ENCODE measurements around the gene MEGF6.

Gene MEGF6

GRCh38 chr1:3477241-3477995 is 133.9 kb downstream of the MEGF6 start:
- no peaks in the 10 kb centered on the region for H3K9me3 ChIP-seq (ENCODE audit: control insufficient read depth in 2 of 2, low read length in 2 of 2)
- peaks cover 7 to 13% of the 10 kb centered on the region in 2 donors for H3K4me1 ChIP-seq (ENCODE audit: control insufficient read depth in 2 of 2, insufficient read depth in 2 of 2, low read length in 2 of 2)
- H3K27me3 ChIP-seq (ENCODE audit: control insufficient read depth in 2 of 2, insufficient read depth in 2 of 2, low read length in 2 of 2): no peaks in the 10 kb centered on the region
- H3K36me3 ChIP-seq (ENCODE audit: control insufficient read depth in 2 of 2, insufficient read depth in 2 of 2, low read length in 2 of 2): peaks cover 14 to 23% of the 10 kb centered on the region in 2 donors
- H3K27ac ChIP-seq (ENCODE audit: low read depth in 2 of 2, low read length in 2 of 2): no peak overlapping the region
- H3K9ac ChIP-seq (ENCODE audit: low read depth in 1 of 2, low read length in 2 of 2): no peak overlapping the region
- H3K4me3 ChIP-seq (ENCODE audit: low read length in 2 of 2): no peak overlapping the region

DNA sequence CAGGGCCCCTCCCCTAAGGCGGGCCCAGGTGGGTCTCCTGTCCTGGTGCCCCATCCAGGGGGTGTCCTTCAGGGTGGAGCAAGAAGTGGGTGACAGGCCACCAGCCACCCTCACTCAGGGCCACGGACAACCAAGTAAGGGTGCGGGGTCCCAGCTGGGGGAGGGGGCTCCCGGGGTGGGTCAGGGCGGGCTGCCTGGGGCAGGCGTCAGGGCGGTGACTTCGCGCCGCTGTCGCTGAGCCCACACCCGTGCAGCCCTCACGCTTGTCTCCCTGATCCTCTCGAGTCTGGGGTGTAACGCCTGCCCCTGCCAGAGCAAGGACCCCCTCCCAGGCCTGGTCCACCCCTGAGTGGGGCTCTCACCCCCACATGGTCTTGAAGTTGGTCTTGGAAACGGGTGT is 134.6 kb downstream of the MEGF6 start:
- H3K27ac ChIP-seq (ENCODE audit: low read depth in 2 of 2, low read length in 2 of 2): no peak overlapping the region
- no peaks in the 10 kb centered on the region for H3K27me3 ChIP-seq (ENCODE audit: control insufficient read depth in 2 of 2, insufficient read depth in 2 of 2, low read length in 2 of 2)
- H3K9ac ChIP-seq (ENCODE audit: low read depth in 1 of 2, low read length in 2 of 2): no peak overlapping the region
- peaks cover 7 to 13% of the 10 kb centered on the region in 2 donors for H3K4me1 ChIP-seq (ENCODE audit: control insufficient read depth in 2 of 2, insufficient read depth in 2 of 2, low read length in 2 of 2)
- no peak overlapping the region for H3K4me3 ChIP-seq (ENCODE audit: low read length in 2 of 2)
- peaks cover 18 to 23% of the 10 kb centered on the region in 2 donors for H3K36me3 ChIP-seq (ENCODE audit: control insufficient read depth in 2 of 2, insufficient read depth in 2 of 2, low read length in 2 of 2)
- no peaks in the 10 kb centered on the region for H3K9me3 ChIP-seq (ENCODE audit: control insufficient read depth in 2 of 2, low read length in 2 of 2)

DNA sequence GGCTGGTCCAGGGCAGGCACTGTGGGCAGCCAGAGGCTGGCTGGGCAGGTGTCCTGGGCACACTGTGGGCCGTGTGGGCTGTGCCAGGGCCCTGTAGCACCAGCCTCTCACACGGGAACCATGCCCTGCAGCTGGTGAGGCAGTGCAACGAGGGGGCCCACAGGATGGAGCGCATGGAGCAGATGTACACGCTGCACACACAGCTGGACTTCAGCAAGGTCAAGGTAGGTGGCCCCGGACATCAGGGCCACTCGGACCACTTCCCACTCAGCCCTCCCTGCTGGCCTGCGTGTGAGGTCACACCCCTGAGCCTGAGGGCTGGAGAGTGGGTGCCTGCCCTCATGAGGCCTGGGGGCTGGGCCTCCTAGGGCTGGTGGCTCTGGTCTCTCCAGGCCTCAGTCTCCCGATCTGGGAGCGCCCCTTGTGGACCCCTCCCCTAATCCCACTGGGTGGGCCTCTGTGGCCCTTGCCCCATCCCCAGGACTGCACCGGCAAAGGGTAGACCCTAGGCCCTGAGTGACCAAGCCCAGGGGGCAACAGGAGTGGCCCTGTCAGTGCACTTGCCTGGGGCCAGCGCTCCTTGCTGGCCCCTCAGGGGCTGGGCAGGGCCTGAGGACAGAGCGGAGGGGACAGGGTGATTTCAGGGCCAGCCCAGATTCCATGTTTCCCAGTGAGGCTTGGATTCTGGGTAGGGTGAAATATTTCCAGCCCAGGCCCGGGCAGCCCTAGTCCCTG is 135.3 kb downstream of the MEGF6 start:
- H3K9ac ChIP-seq (ENCODE audit: low read depth in 1 of 2, low read length in 2 of 2): no peak overlapping the region
- no peak overlapping the region for H3K27ac ChIP-seq (ENCODE audit: low read depth in 2 of 2, low read length in 2 of 2)
- H3K27me3 ChIP-seq (ENCODE audit: control insufficient read depth in 2 of 2, insufficient read depth in 2 of 2, low read length in 2 of 2): no peaks in the 10 kb centered on the region

DNA sequence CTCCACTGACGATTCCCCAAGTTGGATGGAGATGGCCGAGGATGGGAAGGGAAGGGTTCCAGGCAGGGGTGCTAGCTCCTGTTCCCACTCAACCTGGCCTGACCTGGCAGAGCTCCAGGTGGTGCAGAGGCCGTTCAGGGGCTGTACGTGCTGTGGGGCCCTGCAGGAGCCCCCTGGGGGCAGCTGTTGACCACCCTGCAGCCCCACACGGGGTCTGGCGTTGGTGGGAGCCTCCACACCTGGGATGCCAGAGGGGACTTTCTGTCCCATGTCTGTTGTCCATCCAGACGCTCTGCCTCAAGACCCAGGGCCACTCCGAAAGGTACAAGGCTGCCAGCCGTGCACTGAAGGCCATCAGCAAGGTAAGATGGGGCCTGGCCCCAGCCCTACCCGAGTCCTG is 136.9 kb downstream of the MEGF6 start:
- H3K27ac ChIP-seq (ENCODE audit: low read depth in 2 of 2, low read length in 2 of 2): no peak overlapping the region

More for the DNA sequence above, 135.3 kb downstream of the MEGF6 start:
- peaks cover 7 to 13% of the 10 kb centered on the region in 2 donors for H3K4me1 ChIP-seq (ENCODE audit: control insufficient read depth in 2 of 2, insufficient read depth in 2 of 2, low read length in 2 of 2)
- H3K36me3 ChIP-seq (ENCODE audit: control insufficient read depth in 2 of 2, insufficient read depth in 2 of 2, low read length in 2 of 2): peaks cover 18 to 23% of the 10 kb centered on the region in 2 donors
- no peaks in the 10 kb centered on the region for H3K9me3 ChIP-seq (ENCODE audit: control insufficient read depth in 2 of 2, low read length in 2 of 2)
- H3K4me3 ChIP-seq (ENCODE audit: low read length in 2 of 2): no peak overlapping the region

DNA sequence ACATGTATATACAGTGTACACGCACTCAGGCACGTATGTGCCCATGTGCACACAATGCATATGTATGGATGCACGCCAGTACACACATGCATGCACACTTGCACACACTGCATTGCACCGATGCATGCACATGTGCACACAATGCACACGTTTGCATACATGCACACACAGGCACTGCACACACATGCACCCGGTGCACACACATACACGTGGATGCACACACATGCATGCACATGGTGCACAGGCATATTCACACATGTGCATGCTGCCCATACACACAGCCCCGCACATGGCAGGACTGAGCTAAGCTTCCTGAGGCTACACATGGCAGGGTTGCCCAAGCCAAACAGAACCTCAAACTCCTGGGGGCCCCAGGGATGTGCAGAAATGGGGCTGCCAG is 137.3 kb downstream of the MEGF6 start:
- H3K36me3 ChIP-seq (ENCODE audit: control insufficient read depth in 2 of 2, insufficient read depth in 2 of 2, low read length in 2 of 2): peaks cover 22 to 30% of the 10 kb centered on the region in 2 donors
- no peak overlapping the region for H3K4me3 ChIP-seq (ENCODE audit: low read length in 2 of 2)
- no peak overlapping the region for H3K27ac ChIP-seq (ENCODE audit: low read depth in 2 of 2, low read length in 2 of 2)
- no peaks in the 10 kb centered on the region for H3K27me3 ChIP-seq (ENCODE audit: control insufficient read depth in 2 of 2, insufficient read depth in 2 of 2, low read length in 2 of 2)
- no peaks in the 10 kb centered on the region for H3K9me3 ChIP-seq (ENCODE audit: control insufficient read depth in 2 of 2, low read length in 2 of 2)
- no peak overlapping the region for H3K9ac ChIP-seq (ENCODE audit: low read depth in 1 of 2, low read length in 2 of 2)
- H3K4me1 ChIP-seq (ENCODE audit: control insufficient read depth in 2 of 2, insufficient read depth in 2 of 2, low read length in 2 of 2): no peaks in the 10 kb centered on the region

More for the DNA sequence above, 136.9 kb downstream of the MEGF6 start:
- no peaks in the 10 kb centered on the region for H3K4me1 ChIP-seq (ENCODE audit: control insufficient read depth in 2 of 2, insufficient read depth in 2 of 2, low read length in 2 of 2)
- H3K36me3 ChIP-seq (ENCODE audit: control insufficient read depth in 2 of 2, insufficient read depth in 2 of 2, low read length in 2 of 2): peaks cover 22 to 26% of the 10 kb centered on the region in 2 donors
- H3K9me3 ChIP-seq (ENCODE audit: control insufficient read depth in 2 of 2, low read length in 2 of 2): no peaks in the 10 kb centered on the region
- no peak overlapping the region for H3K9ac ChIP-seq (ENCODE audit: low read depth in 1 of 2, low read length in 2 of 2)
- no peaks in the 10 kb centered on the region for H3K27me3 ChIP-seq (ENCODE audit: control insufficient read depth in 2 of 2, insufficient read depth in 2 of 2, low read length in 2 of 2)
- no peak overlapping the region for H3K4me3 ChIP-seq (ENCODE audit: low read length in 2 of 2)

DNA sequence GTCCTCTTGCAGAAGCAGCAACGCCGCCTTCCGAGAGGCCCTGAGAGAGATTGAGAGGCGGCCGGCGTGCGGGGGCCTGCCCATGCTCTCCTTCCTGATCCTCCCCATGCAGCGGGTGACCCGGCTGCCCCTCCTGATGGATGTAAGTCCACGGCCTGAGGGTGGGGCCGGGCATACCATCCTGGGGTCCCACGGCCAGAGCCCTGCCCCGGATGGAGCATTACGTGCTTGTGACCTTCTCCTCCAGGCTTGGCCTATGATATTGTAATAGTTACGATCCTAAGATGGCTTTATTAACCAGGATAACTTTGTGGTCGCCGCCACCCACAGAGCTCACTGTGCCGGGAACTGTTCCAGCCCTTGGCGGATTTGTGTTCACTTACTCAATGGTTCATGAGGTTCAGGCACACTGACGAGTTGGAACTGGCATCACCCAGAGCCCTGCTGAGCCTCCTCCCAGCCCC is 137.9 kb downstream of the MEGF6 start:
- no peaks in the 10 kb centered on the region for H3K27me3 ChIP-seq (ENCODE audit: control insufficient read depth in 2 of 2, insufficient read depth in 2 of 2, low read length in 2 of 2)
- peaks cover 22 to 32% of the 10 kb centered on the region in 2 donors for H3K36me3 ChIP-seq (ENCODE audit: control insufficient read depth in 2 of 2, insufficient read depth in 2 of 2, low read length in 2 of 2)
- H3K27ac ChIP-seq (ENCODE audit: low read depth in 2 of 2, low read length in 2 of 2): no peak overlapping the region
- H3K9me3 ChIP-seq (ENCODE audit: control insufficient read depth in 2 of 2, low read length in 2 of 2): no peaks in the 10 kb centered on the region
- H3K4me1 ChIP-seq (ENCODE audit: control insufficient read depth in 2 of 2, insufficient read depth in 2 of 2, low read length in 2 of 2): no peaks in the 10 kb centered on the region
- no peak overlapping the region for H3K4me3 ChIP-seq (ENCODE audit: low read length in 2 of 2)
- no peak overlapping the region for H3K9ac ChIP-seq (ENCODE audit: low read depth in 1 of 2, low read length in 2 of 2)

DNA sequence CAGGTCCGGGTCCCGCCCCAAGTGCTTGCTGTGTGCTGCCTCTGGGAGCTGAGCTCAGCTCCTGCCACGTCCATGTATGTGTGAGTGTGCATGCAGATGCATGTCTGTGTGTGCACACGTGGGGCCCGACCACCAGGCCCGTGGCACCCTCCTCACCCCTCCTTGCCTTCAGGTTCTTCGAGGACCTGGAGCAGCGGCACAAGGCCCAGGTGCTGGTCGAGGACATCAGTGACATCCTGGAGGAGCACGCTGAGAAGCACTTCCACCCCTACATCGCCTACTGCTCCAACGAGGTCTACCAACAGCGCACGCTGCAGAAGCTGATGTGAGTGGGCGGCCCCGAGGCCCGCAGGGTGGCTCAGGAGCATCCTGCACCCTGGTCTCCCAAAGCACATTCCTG is 138.4 kb downstream of the MEGF6 start:
- no peaks in the 10 kb centered on the region for H3K9me3 ChIP-seq (ENCODE audit: control insufficient read depth in 2 of 2, low read length in 2 of 2)
- H3K4me3 ChIP-seq (ENCODE audit: low read length in 2 of 2): no peak overlapping the region
- H3K27me3 ChIP-seq (ENCODE audit: control insufficient read depth in 2 of 2, insufficient read depth in 2 of 2, low read length in 2 of 2): no peaks in the 10 kb centered on the region
- peaks cover 22 to 32% of the 10 kb centered on the region in 2 donors for H3K36me3 ChIP-seq (ENCODE audit: control insufficient read depth in 2 of 2, insufficient read depth in 2 of 2, low read length in 2 of 2)
- H3K27ac ChIP-seq (ENCODE audit: low read depth in 2 of 2, low read length in 2 of 2): no peak overlapping the region
- H3K9ac ChIP-seq (ENCODE audit: low read depth in 1 of 2, low read length in 2 of 2): no peak overlapping the region
- H3K4me1 ChIP-seq (ENCODE audit: control insufficient read depth in 2 of 2, insufficient read depth in 2 of 2, low read length in 2 of 2): no peaks in the 10 kb centered on the region

DNA sequence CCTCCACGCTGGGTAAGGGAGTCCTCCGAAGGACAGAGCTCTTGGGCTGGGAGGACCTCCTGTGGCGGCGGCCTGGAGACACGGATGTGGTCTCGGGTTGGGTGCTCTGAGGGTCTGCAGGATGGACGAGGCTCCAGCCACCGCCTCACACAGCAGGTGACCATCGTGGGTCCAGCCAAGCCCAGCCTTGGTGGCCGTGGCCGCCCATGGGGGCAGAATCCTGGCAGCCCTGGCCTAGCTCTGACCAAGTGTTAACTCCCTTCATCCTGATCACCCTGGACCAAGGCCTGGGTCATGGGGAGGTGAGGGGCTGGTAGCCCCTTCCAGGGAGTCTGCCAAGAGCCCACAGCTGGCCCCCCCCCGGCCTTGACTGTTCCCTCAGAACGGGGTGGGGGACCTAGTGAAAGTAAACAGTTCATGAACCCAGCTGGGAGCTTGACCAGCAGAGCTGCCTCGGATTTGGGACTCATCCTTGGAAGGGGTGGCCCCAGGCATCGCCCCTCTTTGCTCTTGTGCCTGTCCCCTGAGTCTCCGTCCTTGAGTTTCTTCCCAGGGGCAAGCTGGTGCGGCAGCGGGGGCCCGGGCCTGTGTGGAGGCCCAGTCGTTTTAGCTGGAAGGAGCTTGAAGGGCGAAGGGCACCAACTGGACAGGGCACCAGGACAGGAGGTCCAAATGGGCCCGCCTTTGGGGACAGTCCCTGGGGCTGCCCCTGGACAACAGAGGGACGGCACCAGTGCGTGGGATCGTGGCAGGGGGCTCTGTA is 139.0 kb downstream of the MEGF6 start:
- no peak overlapping the region for H3K4me3 ChIP-seq (ENCODE audit: low read length in 2 of 2)
- H3K36me3 ChIP-seq (ENCODE audit: control insufficient read depth in 2 of 2, insufficient read depth in 2 of 2, low read length in 2 of 2): peaks cover 20 to 32% of the 10 kb centered on the region in 2 donors
- H3K27me3 ChIP-seq (ENCODE audit: control insufficient read depth in 2 of 2, insufficient read depth in 2 of 2, low read length in 2 of 2): no peaks in the 10 kb centered on the region
- no peak overlapping the region for H3K9ac ChIP-seq (ENCODE audit: low read depth in 1 of 2, low read length in 2 of 2)
- H3K27ac ChIP-seq (ENCODE audit: low read depth in 2 of 2, low read length in 2 of 2): no peak overlapping the region
- no peaks in the 10 kb centered on the region for H3K4me1 ChIP-seq (ENCODE audit: control insufficient read depth in 2 of 2, insufficient read depth in 2 of 2, low read length in 2 of 2)
- H3K9me3 ChIP-seq (ENCODE audit: control insufficient read depth in 2 of 2, low read length in 2 of 2): no peaks in the 10 kb centered on the region

- no peaks in the 10 kb centered on the region for H3K9me3 ChIP-seq (ENCODE audit: control insufficient read depth in 2 of 2, low read length in 2 of 2)
- H3K36me3 ChIP-seq (ENCODE audit: control insufficient read depth in 2 of 2, insufficient read depth in 2 of 2, low read length in 2 of 2): peaks cover 23 to 32% of the 10 kb centered on the region in 2 donors
- H3K9ac ChIP-seq (ENCODE audit: low read depth in 1 of 2, low read length in 2 of 2): no peak overlapping the region
- H3K4me3 ChIP-seq (ENCODE audit: low read length in 2 of 2): no peak overlapping the region
- H3K4me1 ChIP-seq (ENCODE audit: control insufficient read depth in 2 of 2, insufficient read depth in 2 of 2, low read length in 2 of 2): no peaks in the 10 kb centered on the region
- H3K27me3 ChIP-seq (ENCODE audit: control insufficient read depth in 2 of 2, insufficient read depth in 2 of 2, low read length in 2 of 2): no peaks in the 10 kb centered on the region
- H3K27ac ChIP-seq (ENCODE audit: low read depth in 2 of 2, low read length in 2 of 2): no peak overlapping the region
These were observed 139.8 kb downstream of the MEGF6 start for GRCh38 chr1:3471356-3472087.
